ENCODE data around the gene ACD.
A peak's percentile ranks its signal among the peaks of the same experiment; 100 is the strongest.
"Not testable (repeated sequence)": the region's sequence is repeated elsewhere in the genome, so short reads cannot be mapped to it uniquely, and the experiment has no call there.

Gene ACD

DNA sequence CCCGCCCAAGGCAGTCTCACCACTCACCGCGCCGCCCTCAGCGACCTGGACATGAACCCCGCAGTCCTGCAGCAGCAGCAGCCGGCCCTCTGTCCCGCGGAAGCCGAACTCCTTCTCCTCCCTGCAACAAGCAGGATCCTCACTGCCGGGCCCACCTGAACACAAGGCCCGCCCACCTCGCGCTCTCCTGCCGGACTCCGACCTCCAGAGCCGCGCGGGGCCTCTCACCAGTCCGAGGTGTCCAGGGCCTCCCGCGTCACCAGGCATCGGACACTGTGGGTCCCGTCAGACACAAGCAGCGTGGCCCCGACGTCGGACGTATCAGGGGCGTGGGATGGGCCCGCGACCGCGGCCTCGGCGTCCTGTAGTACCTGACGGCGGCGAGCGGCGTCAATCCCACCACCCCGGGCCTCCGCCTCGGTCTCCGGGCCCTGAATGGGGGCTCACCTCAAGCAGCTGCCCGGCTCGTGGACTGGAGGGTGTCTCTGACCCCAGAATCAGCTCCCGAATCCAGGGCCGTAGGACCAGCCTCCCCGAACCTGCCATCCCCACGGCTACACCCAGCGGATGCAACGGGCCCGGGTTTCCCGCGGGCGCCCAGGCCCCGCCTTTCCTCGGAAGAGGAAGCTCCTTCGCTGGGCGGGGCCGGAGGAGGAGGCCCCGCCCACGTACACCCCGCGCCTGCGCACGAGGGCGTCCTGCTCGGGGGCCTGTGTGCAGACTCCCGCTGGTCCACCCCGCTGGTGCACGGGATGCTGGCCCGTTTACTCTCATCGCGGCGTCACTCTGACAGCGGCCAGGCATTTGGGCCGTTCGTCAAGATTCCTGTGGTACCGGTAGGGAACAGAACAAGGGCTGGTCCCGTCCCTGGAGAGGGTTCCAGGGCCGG, at the start of gene ACD:
TSS of gene ACD (minus strand) at position 586 of the 889 bp plus-strand sequence. CDS start at position 546, 40 bp downstream.
- peak; percentile 78 to 92 (median 88) for DNase-seq

DNA sequence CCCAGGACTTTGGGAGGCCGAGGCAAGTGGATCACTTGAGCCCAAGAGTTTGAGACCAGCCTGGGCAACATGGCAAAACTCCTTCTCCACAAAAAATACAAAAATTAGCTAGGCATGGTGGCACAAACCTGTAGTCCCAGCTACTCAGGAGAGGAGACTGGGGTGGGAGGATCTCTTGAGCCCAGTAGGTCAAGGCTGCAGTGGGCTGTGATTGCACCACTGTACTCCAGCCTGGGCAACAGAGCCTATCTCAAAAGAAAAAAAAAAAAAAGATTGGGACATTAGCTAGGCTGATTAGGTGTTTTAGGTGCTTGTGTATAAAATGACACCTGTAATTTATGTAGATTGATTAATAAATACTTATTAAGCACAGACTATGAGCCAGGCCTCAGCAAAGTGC, 49.0 kb upstream of the ACD start:
- DNase-seq: no peak

DNA sequence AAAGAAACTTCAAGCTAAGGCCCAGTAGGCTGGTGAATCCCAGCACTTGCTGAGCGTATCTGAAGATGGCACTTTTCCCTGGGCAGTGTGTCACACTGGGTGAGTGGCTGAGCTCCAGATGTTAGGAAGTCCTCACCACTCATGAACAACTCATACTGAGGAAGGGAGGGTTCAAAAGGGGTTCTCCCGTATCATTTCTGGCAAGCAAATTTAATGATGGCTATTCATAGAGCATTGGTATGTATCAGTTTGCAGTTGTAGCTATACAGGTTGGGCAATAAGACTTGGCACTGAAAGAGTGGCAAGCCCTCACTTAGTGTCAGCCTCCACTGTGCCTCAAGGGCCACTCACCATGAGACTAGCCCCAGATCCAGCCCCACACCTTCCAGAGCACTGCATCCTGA, 48.3 kb upstream of the ACD start:
- DNase-seq: no peak

DNA sequence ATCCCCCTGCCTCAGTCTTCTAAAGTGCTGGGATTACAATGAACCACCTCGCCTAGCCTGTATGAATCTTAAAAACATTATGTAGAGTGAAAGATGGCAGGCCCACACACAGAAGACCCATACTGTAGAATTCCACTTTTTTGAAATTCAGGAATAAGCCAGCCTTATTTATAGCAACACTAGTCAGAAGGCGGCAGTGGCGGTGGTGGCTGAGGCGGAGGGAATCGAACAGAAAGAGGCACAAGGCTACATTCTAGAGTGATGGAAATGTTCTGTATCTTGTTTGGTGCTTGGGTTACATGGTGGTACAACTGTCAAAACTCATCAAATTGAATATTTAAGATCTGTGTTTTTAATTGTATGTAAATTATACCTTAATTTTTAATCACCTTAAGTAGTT, 47.7 kb upstream of the ACD start:
- DNase-seq: no peak

DNA sequence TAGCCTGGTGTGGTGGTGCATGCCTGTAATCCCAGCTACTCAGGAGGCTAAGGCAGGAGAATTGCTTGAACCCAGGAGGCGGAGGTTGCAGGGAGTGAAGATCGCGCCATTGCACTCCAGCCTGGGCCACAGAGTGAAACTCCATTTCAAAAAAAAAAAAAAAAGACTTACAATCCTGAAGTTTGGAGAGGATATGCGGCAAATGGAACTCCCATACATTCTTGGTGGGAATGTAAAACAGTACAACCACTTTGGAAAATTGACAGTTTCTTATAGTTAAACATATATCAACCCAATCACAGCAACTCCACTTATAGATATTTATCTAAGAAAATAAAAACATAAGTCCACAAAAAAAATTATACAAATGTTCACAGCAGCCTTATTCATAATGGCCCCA, 47.1 kb upstream of the ACD start:
- no peak for DNase-seq

DNA sequence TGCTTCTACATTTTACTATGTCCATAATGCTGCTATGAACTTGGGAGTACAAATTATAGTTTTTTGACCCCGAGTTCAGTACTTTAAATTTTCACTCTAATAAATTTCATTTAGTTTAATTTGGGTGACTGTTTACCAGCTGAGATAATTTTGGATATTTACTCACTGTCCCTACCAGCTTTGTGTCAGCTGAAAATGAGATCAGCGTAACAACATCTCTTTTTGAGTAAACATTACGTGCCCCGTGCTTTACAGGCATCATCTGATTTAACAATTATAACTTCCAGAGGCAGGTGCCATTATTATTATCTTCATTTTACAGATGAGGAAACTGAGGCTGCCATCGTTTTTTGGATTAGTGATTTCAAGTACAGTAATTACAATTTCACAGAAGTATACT, 44.0 kb upstream of the ACD start:
- no peak for DNase-seq

DNA sequence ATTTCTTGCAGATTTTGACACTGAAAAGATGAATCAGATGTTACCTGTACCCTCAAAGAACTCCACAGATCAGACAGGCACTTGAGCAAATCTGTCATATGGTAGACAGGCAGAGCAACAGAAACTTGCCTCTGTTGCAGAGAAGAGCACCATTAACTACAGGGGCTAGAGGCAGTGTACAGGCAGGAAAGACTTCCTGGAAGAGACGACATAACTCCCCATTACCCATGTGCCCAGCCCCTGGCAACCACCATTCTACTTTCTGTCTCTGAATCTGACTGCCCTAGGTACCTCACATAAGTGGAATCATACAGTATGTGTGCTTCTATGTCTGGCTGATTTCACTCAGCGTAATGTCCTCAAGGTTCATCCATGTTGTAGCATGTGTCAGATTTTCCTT, 43.6 kb upstream of the ACD start:
- DNase-seq: no peak

DNA sequence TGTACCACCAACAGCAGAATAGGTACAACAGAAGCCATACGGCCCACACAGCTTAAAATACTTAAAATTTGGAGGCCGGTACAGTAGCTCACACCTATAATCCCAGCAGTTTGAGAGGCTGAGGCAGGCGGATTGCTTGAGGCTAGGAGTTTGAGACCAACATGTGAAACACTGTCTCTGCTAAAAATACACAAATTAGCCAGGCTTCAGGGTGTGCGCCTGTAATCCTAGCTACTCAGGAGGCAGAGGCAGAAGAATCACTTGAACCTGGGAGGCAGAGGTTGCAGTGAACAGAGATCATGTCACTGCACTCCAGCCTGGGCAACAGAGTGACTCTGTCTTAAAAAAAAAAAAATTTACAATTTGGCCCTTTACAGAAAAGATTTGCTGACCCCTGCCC, 42.1 kb upstream of the ACD start:
- no peak for DNase-seq

DNA sequence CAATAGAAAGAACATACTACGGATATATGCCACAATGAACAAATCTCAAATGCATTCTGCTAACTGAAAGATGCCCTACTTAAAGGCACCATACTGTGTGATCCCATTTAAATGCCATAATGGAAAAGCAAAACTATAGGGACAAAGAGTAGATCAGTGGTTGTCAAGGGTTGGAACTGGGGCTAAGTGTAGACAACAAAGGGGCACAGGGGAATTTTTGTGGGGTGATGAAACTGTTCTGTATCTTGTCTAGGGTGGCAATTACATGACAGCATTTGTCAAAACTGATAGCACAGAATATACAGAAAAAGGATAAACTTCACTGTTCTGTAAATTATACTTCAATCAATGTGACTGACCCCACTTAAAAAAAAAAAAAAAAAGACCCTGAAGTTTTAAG, 41.4 kb upstream of the ACD start:
- no peak for DNase-seq

DNA sequence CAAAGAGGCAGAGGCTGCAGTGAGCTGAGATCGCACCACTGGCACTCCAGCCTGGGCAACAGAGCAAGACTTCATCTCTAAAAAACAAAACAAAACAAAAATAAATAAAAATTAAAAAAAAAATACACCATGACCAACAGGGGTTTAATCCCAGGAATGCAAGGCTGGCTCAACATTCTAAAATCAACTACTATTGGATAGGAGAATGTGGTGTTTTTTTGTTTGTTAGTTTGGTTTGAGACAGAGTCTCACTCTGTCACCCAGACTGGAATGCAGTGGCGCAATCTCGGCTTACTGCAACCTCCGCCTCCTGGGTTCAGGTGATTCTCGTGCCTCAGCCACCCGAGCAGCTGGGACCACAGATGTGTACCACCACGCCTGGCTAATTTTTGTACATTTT, 39.2 kb upstream of the ACD start:
- DNase-seq: no peak

DNA sequence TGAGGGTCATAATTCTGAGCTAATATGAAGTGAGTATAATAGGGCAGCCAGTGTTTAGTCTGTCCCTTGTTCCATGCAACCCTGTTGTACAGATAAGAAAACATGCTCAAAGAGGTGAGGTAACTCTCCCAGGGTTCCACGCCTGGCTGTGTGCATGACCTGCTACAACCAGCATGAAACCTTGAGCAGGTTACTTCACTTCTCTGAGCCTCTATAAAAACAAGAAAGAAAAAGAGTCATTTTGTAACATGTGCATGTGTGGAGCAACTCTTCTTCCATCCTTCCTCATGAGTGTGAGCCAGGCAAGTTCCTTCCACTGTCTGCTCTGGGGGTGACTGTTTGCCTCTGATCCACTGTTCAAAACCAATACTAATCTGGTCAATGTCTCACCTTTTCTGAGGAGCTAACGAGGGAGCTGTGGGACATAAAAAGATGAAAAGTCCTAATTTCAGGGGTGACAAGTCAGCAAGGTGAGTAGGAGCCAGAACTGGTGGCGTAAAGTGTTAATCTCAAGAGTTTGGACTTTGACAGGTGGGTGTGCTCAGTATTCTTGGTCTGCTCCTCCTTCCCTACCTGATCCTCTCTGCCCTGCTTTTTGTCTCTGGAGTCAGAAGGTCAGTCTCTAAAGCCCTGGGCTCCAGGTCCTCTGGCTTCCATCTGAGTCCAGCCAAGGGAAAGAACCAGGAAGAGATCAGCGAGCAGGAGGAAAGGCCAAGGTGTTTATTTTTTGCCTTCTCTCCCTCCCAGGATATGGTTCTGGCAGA, 37.5 kb upstream of the ACD start:
- DNase-seq: no peak

DNA sequence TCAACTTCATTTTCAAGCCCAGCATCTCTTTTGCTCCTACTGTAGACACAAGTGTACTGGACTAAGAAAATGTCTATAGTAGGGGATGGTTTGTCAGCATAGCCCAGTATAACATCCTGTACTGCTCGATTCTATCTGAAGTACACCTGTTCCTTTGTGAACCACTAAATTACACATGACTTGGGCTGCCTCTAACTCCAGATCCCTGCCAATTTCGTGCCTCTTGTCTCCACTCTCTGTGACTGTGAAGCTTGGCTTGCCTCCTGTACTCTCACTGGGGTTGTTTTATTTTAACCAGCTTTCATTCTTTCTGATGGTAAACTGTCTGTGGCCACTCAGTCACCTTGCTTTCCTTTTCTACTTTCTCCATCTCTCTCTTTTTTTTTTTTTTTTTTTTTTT, 34.6 kb upstream of the ACD start:
- DNase-seq: no peak

DNA sequence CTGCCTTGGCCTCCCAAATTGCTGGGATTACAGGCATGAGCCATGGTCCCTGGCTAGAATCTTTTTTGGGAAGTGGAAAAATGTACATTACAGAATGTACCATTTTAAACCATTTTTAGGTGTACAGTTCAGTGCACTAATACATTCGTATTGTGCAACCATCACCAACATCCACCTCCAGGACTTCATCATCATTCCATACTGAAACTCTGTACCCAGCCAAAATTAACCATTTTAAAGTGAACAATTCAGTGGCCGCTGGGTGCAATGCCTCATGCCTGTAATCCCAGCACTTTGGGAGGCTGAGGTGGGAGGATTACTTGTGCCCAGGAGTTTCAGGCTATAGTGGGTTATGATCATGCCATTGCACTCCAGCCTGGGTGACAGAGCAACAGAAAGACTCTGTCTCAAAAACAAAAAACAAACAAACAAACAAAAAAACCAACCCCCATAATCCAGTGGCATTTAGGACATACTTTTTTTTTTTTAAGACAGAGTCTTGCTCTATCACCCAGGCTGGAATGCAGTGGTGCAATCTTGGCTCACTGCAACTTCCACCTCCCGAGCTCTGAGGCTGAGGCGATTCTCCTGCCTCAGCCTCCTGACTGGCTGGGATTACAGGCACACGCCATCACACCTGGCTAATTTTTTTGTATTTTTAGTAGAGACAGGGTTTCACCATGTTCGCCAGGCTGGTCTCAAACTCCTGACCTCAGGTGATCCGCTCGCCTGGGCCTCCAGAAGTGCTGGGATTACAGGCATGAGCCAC, 33.6 kb upstream of the ACD start:
- not testable (repeated sequence) for DNase-seq

DNA sequence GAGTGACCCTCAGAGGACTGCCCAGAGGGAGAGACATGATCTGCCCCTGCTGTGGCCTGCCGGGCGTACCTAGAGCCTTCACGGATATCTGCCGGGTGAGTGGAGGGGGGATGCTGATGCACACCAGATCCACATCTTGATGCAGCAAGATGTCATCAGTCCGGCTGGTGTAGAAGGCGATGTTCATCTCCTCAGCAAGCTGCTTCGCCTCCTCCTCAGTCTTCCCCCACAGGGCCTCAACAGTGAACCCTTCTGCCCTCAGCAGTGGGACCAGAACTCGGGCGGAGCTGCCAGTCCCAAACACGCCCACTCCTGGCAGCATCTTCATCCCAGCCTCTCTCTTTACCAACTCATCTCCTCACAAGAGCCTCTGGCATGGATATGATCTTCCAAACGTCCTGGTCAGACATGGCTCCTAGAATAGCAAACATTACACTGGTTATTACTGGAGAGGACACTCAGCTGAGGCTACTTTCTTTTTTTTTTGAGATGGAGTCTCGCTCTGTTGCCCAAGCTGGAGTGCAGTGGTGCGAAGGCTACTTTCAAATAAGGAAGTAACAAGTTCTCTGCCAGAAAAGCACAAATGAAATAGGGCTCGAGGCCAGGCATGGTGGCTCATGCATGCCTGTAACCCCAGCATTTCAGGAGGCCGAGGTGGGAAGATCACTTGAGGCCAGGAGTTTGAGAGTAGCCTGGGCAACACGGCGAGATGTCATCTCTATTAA, 25.5 kb upstream of the ACD start:
- no peak for DNase-seq

DNA sequence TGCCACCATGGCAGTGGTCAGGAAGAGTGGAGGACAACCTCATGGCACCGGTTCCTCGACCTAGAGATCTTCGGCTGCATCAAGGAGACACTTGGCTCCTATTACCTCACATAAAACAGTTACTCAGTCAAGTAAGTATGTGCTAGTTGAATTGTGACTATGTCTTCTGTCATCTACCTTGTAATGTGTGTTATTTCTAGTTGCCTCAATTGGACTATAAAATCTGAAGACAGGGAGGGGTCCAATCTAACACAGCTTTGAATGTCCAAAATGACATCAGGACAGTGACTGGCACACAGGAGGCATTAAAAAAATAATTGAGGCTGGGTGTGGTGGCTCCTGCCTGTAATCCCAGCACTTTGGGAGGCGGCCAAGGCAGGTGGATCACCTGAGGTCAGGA, 23.7 kb upstream of the ACD start:
- no peak for DNase-seq

DNA sequence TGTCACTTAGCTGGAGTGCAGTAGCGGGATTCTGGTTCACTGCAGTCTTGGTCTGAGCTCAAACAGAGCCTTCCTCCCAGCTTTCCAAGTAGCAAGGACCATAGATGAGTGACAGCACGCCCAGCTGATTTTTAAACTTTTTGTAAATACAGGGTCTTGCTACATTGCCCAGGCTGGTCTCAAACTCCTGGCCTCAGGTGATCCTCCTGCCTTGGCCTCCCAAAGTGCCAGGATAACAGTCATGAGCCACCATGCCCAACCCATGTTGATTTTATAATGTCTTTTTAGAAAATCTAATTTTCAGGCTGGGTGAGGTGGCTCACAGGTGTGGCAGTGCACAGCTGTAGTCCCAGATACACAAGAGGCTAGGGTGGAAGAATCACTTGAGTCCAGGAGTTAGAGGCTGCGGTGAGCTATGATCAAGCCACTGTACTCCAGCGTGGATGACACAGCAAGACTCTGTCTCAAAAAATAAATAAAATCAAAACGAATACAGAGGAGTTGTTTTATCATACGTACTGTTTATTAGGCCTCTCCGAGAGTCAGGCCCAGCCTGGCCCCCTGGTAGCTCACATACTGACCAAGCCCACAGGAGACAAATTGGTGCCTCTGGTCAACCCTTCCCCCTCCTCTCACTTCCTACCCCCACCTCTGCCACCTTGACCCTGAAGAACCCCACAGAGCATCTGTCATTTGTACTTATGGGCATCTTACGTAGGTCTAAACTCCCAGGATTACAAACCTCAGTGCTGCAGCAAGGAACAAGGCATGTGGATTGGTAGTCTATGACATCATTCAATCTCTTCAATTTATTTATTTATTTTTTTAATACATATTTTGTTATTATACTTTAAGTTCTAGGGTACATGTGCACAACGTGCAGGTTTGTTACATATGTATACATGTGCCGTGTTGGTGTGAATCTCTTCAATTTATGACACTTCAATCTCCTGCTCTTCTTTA, 20.2 kb upstream of the ACD start:
- DNase-seq: no peak

DNA sequence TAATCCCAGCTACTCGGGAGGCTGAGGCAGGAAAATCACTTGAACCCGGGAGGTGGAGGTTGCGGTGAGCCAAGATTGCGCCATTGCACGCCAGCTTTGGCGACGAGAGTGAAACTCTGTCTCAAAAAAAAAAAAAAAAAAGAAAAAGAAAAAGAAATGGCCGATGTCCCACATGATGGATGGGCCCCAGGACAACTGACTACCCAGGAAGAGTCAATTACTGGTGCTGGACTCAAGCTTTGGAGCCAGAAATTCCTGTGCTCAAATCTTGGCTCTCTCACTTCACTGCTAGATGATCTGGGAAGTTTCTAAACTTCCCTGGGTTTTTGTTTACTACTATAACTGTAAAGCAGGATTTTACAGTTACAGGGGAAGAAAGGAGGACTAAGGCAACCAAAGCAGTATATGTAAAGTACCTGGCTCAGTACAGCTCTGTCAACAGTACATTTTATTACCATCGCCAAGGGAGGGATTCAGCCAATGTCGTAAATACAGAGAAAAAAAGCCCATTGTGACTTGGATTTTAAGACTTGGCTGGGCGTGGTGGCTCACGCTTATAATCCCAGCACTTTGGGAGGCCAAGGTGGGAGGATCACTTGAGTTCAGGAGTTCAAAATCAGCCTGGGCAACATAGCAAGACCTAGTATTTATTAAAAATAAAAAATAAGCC, 18.4 kb upstream of the ACD start:
- DNase-seq: no peak

DNA sequence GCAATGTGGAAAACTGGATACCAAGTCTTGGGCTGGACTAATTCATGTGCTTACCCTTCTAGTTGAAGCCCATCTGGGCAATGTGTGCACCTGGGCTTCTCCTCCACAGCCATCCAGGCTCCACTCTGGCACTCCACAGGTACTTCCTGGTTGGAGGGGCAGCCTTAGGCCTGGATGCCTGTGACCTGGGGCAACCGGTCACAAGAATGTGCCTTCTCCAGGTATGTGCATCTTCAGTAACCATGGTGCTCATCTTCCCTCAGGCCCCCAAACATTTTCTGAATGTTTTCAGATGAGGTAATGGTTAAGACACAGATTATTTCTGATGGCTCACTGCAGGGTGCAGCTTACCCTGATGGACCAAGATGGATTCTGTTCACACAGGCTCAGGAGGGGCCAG, 17.7 kb upstream of the ACD start:
- no peak for DNase-seq

DNA sequence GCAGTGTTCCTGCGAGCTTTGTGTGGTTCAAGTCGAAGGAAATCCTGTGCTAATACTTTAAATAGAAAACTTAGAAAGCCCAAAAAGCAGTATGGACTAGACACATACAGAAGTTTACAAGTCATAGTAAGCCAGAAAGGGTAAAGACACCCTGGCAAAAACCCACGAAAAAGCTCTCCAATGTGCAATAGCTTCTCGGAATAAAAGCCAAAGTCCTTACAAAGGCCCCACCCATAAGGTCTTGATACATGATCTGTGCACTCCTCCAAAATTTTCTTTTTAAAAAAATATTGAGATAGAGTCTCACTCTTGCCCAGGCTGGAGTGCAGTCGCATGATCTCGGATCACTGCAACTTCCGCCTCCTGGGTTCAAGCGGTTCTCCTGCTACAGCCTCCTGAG, 16.9 kb upstream of the ACD start:
- no peak for DNase-seq

DNA sequence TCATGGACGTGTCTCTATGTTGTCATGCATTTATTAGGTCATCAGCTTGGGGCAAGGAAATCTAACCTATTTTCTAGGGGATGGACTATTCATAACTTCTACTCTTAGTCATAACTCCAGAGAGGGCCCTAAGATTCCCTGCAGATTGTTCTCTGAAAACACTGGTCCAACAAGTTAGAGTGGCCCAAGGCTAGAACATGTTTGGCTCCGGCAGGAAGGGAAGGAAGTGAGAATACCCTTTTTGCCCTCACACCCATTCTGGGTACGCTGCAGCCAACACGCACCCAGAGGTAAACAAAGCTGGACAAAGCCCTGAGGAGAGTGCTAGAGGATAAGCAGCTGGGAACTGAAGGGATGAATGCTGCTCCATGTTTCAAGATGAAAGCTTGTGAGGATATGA, 16.5 kb upstream of the ACD start:
- DNase-seq: no peak

DNA sequence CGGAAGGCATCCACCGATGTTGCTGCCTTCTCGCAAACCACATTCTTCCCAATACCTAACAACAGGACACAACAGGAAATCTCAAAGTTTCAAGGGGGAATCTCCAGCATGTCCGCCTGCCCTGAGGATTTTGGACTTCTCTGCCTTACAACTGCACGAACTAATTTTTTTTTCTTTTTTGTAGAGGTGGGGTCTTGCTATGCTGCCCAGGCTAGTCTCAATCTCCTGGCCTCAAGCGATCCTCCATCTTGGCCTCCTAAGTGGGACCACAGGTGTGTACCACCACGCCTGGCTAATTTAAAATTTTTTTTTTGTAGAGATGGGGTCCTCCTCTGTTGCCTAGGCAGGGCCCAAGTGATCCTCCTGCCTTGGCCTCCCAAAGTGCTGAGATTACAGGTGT, 15.9 kb upstream of the ACD start:
- no peak for DNase-seq

All from activated naive CD4-positive, alpha-beta T cell (primary cell).